Epidermal melanocyte (primary cell): ENCODE data around the gene MEIS2.

Source experiments
- DNase-seq: peaks from one replicate; pipeline ENCODE4 v3.0.0; 2011; ENCODE audit warnings: low spot score; ENCODE audit not compliant: insufficient read length

The MEIS2 gene

DNA sequence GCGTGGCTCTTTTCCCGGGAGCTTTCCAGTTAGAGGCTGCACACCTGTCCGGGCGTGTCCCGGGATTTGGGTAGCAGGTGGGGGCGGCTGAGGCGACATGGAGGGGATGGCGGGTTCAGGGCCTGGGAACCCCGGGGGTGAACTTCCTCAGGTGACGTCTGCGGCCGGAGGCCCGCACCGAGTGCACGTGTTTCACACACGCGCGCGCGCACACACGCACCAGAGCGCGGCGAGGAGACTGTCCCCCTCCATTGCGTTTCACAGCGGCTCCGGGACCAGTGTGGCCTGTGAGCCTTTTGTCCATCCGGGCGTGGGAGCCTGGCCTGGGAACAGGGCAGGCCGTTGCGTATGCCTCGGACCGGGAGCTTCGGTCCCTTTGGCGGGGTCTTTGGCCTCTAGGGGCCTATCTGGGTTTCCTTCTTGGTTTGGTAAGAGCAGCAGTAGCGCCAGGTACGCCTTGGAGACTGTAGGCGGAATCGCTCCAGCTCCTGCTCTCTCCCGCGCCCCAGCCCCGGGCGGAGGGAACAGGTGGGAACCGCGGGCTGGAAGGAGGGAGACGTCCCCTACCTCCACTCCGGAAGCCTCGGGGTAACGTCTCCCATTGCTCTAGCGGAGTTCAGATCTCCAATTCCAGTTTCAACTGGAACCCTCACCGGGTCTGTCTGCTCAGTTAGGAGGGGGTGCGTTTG, 220.0 kb downstream of the MEIS2 start:
- no peak for DNase-seq

DNA sequence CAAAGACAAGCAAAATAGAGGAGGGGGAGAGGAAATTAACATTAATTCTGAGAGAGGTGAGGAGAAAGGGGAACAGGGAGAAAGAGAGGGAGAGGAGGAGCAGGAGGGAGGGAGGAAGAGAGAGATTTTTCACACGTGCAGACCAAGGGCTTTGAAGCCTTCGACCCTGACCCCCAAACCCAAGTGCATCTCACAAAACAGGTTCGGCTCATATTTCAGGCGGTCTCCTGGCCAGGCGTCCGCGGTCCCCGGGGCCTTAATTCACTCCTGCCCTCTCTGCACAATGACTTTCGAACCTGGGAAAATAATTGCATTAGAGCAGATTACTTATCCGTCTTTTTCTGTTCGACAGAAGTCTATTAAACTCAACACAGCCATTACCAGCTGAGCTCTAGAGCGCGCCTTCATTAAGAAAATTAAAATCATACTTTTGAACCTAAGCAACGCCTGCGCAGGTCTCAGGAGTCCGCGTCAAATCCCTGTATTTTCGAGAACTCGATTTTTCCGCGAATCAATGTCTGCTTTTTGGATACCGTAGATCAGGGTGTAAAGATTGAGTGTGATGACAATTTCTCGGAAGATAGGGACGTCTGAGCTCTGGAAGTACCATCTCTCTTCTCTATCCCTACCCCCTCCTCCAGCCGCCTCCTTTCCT, 220.7 kb downstream of the MEIS2 start:
- DNase-seq, result no peak

DNA sequence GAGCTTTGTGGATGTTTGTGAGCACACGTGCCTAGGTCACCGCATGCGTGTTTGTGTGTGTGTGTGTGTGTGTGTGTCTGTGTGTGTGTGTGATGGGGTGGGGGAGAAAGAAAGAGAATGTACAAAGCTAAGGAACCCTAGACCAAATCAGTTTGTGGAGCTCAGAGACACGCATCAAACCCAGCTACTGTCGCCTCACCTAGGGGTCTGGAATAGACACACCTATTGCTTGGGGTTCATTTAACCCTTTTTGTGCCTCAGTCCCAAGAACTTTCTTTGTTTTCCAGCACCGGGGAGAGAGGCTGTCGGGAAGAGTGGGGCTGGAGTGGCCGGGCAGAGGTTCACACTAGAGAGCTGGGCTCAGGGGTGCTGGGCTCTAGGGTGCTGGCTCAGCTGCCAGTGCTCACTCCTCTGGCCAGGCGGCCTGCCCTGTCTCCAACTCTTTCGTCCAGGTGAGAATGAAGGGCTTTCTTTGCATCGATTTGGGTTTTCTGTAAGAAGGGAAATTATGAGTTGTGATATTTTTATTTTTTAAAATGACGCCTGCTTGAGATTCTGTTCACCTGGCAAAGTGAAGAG, 221.6 kb downstream of the MEIS2 start:
- DNase-seq, result no peak

DNA sequence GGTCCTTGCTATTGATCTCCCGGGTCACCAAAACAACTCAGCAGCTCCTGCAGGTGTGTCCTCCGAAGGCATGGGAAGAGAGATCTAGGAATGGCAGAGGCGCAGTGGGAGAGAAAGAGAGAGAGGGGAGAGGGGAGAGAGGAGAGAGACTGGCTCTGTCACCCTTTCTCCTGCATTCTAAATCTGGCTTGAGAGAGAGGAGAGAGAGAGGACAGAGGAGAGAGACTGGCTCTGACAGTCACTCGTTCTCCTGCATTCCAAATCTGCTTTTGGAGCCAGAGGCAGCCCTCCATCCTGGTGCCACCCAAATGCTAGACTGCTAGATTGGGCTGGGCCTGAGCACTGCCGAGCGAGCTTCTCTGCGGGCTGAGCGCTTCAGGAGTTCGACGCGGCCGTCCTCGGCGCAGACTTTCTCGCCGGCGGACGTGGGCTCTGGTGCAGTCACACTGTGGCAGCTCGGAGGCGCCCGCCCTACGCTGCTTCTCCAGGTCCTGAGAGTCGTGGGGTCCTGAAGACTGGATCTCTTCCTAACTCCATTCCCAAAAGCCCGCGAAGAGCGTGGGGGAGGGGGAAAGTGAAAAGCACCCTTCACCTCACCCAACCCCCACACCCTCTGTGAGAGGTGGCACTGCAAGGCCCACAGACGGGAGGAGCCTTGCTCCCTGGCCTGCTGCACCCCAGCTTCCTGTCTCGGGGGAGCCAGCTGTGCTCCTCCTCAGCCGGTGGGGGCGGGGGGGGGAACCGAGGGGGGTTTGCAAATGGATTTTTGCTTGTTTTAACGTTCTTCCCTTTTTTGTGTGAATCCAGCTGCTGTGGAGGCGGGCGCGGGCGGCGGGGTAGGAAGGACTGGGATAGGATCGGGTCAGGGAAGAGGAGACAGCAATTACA, 222.3 kb downstream of the MEIS2 start:
- no peak for DNase-seq

DNA sequence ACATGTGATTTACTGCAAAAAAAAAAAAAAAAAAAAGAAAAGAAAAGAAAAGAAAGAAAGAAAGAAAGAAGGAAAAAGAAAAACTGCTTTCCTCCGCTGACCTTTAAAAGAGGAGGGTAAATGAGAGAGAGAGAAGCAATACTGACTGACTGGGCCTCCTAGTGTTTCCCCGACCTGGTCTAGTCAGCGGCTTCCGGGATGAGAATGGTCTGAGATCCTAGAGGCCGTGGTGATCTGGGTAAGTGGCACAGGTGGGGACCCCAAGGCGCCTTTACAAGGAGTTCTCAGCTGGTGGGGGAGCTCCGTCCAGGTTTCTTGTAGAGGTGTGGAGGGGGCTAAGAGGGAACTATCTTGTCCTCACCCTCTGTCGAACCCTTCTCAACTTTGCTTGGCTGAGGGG, 223.1 kb downstream of the MEIS2 start:
- DNase-seq, result no peak

DNA sequence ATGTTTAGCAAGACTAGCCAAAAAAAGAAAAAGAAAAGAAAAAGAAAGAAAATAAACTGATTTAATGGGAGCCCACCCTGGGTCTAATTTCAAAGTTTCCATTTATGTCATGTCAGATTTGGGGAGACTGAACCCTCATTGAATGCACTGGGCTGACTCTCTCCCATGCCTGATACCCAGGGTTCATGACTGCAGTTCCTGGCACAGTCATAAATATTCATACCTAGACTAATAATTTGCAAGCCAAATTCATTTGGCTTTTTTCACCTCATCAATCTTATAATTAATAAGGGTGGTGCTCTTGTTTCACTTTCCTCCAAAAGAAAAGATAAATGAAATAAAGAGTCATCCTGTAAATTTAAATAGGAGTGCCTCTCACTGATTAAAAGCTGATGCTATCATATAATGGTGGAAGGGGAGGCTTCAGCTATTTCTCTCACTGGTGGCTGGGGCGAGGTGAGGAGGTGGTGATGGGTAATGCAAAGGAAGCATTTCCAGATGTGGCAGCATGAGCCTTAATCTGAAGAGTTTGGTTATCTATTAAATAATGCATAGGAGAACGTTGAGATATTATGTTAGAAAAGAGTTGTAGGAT, 224.5 kb downstream of the MEIS2 start:
- DNase-seq, result no peak

DNA sequence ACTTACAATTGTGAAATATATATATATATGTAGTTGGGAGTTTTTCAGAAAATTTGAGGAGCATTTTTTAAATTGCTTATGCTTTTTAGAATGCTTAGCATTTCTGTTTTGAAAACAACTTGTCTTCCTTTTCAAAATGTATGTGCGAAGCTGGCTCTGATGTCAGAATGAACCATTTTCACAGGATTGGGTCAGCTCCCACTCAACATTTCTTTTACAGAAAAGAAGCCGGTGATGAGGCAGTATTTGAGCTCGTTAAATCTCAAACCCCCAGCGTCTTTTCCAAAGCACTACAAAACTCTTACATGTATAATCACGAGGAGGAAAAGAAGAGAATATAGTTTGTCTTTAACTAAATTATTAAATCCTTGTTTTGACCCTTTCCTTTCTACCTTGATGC, 225.4 kb downstream of the MEIS2 start:
- no peak for DNase-seq

DNA sequence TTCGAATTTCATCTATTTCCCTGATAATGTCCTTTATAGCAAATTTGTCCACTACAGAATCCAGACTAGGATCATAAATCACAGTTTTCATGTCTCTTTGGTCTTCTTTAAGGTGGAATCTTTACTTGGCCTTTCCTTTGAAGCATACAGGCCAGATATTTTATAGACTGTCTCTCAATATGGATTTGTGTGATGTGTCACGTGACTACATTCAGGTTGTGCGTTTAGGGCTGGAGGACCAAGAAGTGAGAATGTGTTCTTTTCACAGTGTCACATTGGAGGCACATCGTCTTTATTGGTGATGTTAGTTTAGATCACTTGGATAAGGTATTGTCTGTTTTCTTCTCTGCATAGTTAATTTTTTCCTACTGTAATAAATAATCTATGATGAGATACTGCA, 232.9 kb downstream of the MEIS2 start:
- no peak for DNase-seq

DNA sequence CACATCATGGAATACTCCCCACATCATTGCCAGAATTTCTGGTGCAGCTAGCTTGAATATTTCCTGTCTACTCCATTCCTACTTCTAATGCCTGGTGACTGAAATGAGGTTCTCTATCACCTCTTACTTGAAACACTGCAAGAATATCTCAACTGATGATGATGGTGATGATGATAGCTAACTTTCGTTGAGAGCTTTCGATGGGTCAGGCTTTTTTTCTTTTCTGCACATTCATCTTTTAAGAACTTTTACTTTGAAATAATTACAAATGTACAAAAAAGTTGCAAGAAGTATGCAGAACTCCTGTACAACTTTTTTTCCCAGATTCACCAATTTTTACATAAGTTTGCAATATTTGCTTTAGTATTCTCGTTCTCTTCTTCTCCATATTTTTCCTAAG, 233.5 kb downstream of the MEIS2 start:
- no peak for DNase-seq

DNA sequence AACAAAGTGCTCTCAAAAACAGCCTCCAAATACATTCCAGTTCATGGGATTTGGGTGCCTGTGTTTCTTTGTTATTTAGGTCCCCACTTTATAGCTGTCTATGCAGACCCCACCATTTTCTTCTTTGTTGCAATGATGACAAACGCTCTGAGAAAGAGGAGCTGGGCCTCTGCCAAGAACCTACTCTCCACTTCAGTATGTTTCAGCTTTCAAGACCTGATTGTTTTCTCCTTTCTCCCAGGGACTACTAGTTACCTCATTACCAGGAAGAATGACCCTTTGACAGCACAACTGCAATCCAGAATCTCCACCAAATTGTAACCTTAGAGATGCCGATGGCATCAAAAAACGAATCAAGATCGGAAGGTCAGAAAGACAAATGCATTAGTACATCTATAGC, 236.8 kb downstream of the MEIS2 start:
- no peak for DNase-seq

DNA sequence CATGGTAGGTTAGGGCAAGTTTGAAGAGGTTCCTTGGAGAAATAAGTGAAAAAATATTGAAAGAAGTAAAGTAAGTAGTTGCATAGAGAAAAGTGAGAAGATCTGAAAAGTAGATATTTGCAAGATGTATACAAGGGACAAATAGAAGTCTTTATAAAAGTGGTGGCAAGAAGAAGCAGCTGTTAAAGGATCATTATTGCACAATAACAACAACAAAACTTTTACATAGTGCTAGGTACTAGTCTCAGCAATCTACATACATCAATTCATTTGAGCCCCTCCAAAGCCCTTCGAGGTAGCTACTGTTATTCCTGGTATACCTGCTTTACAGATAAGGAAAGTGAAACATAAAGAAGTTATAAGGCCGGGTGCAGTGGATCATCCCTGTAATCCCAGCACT, 239.6 kb downstream of the MEIS2 start:
- DNase-seq, result no peak

DNA sequence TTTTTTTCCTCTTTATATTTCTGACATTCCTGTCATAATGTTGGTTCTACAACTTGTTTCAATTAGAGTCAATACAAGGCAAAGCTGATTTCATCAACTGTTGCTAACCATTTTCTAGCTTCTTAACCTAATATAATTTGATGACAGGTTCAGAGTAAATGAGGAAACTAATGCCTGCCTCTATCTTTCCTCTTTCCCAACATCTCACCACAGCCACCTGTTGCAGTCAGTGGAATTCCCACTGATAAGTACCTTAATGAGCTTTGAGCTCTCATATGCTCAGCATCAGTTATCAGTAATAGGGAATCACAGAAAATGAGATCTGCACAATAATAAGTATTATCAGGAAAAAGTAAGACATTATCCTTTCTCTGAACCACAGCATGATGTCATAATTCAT, 241.9 kb downstream of the MEIS2 start:
- DNase-seq, result no peak

DNA sequence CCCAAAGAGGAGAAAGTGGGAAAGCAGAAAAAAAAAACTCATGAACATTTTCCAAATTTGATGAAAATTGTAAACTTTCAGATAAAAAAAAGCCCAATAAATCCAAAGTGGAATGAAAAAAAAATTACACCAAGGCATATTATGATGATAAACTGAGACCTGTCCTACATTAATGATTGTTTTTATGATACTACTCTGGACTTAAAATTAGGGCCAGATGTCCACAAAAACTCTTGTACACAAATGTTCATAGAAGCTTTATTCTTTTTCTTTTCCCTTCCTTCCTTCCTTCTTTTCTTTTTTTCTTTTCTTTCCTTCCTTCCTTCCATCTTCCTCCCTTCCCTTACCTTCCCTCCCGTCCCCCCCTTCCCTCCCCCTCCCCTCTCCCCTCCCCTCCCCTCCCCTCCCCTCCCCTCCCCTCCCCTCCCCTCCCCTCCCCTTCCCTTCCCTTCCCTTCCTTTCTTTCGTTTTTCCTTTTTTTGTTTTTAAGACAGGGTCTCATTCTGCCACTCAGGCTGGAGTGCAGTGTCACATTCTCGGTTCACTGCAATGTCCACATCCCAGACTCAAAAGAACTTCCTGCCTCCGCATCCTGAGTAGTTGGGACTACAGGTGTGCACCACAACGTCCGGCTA, 243.9 kb downstream of the MEIS2 start:
- no peak for DNase-seq

DNA sequence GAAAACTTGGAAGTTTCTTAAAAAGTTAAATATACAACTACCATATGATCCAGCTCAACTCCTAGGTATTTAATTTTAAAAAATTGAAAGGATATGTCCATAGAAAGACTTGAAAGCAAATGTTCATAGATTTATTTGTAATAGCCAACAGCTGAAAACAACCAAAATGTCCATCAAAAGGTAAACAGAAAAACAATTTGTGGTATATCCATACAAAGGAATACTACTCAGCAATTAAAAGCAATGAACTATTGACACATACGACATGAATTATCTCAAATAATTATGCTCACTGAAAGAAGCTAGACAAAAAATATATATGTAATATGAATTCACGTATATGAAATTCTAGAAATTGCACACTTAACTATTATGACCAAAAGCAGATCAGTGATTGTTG, 249.5 kb downstream of the MEIS2 start:
- no peak for DNase-seq

DNA sequence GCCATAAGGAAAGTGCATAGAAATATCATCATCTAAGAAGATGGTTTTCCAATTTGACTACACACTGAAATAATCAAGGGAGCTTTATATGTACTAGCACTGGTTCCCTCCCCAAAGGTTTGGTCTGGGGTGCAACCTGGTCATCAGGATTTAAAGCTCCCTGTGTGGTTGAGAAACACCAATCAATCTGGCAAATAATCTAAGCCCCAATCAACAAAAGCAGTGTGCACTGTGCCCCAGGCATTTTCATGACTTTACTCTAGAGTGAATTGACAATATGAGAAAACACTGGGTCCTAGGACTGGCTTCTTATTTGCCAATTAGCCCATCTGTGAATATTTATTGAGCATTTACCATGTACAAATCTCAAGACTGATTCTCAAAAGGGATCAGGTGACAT, 255.1 kb downstream of the MEIS2 start:
- no peak for DNase-seq

DNA sequence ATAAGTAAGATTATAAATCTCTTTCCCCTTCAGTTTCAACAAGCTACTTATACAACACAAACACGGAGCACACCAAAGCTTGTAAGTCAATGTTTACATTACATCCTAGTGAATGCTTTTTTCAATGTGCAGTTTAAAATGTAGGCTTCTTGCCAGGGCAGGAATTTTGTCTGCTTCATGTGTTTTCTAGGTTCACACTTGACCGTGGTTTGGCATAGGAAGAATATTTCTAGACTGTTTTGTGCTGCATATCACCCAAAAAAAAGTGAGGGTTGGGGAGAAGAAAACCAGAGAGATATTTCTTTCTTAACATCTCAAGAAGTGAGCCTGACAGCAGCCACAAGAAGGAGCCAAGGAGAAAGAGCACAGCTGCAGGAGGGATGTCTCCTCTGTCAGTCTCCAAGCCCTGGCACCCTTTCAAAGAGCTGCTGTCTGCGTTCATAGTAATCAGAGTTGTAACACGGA, 255.8 kb downstream of the MEIS2 start:
- DNase-seq, result no peak

DNA sequence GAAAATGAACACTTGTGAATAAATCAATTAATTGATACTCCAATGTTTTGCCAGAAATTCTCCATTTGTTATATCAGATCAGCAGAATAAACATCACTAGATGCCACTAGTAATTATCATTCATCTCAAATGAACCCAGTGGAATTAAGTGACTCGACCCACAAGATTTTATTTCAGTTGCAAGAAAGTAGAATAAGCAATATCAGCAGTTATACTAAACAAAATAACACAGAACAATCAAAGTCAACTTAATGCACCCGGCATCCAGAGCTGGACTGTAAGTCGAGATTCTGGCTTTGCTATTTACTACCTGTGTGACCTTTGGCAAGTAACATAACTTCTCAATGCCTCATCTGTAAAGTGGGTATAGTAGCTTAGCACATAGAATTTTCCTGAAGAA, 256.5 kb downstream of the MEIS2 start:
- DNase-seq, result no peak

DNA sequence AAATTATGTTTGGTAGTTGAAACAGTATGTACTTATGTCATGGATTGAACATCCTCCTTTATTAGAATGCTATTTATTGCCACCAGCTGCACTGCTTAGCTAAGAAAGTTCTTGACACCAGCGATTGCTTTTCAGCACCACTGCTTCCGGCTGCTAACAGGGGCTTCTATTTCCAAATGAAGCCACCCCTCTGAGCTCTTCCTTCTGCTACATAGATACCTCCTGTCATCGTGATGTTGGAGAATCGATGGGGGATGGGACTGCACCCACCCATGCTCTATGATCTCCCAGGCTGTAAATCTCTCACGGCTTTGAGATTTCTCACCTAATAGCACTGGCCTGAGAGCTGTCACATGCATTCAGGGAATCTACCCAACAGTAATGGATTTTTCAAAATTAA, 259.2 kb downstream of the MEIS2 start:
- DNase-seq, result no peak
